ENCODE data around the gene PROCR. TPM values are rescaled to one million over a fixed set of nuclear protein-coding genes. Genes with fewer than 3 reads are reported as not detected.

The PROCR gene
- total RNA-seq, 1 donor = 38.0 TPM

- Histone ChIP-seq H4K20me1 (ENCODE audit: insufficient read depth, low read length) (no peaks in the 10 kb centered on the region), H3K36me3 (ENCODE audit: insufficient read depth, low read length) (peaks cover 34% of the 10 kb centered on the region), H3K4me2 (ENCODE audit: insufficient read depth, low read length) (no peak overlapping the region), H3K79me2 (ENCODE audit: insufficient read depth, low read length) (no peaks in the 10 kb centered on the region), H2AFZ (ENCODE audit: low read length) (no peak overlapping the region), H3K9me3 (ENCODE audit: low read depth, low read length) (no peaks in the 10 kb centered on the region), H3K27me3 (ENCODE audit: insufficient read depth, low read length) (no peaks in the 10 kb centered on the region), H3K4me3 (ENCODE audit: insufficient read depth, low read length) (no peak overlapping the region), H3K27ac (ENCODE audit: low read depth, low read length) (peak overlapping the region; percentile 43), H3K4me1 (ENCODE audit: insufficient read depth, low read length) (peaks cover 7% of the 10 kb centered on the region)
- no peak for TF ChIP-seq CTCF (IDR thresholded peaks at IDR 0.05; ENCODE audit: extremely low read depth, low read depth, low read length)
- no peak for DNase-seq (ENCODE audit: insufficient read length, low spot score, missing footprints)
Observed at GRCh38 chr20:35129647-35130069, 42.2 kb upstream of the PROCR start.

- no peaks in the 10 kb centered on the region for H3K79me2 ChIP-seq (ENCODE audit: insufficient read depth, low read length)
- no peak overlapping the region for H2AFZ ChIP-seq (ENCODE audit: low read length)
- H4K20me1 ChIP-seq (ENCODE audit: insufficient read depth, low read length) = no peaks in the 10 kb centered on the region
- no peak overlapping the region for H3K4me2 ChIP-seq (ENCODE audit: insufficient read depth, low read length)
- H3K27me3 ChIP-seq (ENCODE audit: insufficient read depth, low read length) = no peaks in the 10 kb centered on the region
- peaks cover 29% of the 10 kb centered on the region for H3K4me1 ChIP-seq (ENCODE audit: insufficient read depth, low read length)
- peaks cover 24% of the 10 kb centered on the region for H3K36me3 ChIP-seq (ENCODE audit: insufficient read depth, low read length)
- H3K9me3 ChIP-seq (ENCODE audit: low read depth, low read length) = no peaks in the 10 kb centered on the region
- H3K4me3 ChIP-seq (ENCODE audit: insufficient read depth, low read length) = no peak overlapping the region
- no peak overlapping the region for H3K27ac ChIP-seq (ENCODE audit: low read depth, low read length)
- DNase-seq (ENCODE audit: insufficient read length, low spot score, missing footprints) = no peak
- no peak for TF ChIP-seq CTCF (IDR thresholded peaks at IDR 0.05; ENCODE audit: extremely low read depth, low read depth, low read length)
Observed at GRCh38 chr20:35131934-35132333, 39.9 kb upstream of the PROCR start.

- H3K9me3 ChIP-seq (ENCODE audit: low read depth, low read length) = no peaks in the 10 kb centered on the region
- H3K79me2 ChIP-seq (ENCODE audit: insufficient read depth, low read length) = no peaks in the 10 kb centered on the region
- no peak overlapping the region for H2AFZ ChIP-seq (ENCODE audit: low read length)
- no peak overlapping the region for H3K27ac ChIP-seq (ENCODE audit: low read depth, low read length)
- H3K4me2 ChIP-seq (ENCODE audit: insufficient read depth, low read length) = no peak overlapping the region
- no peak overlapping the region for H3K4me3 ChIP-seq (ENCODE audit: insufficient read depth, low read length)
- H3K36me3 ChIP-seq (ENCODE audit: insufficient read depth, low read length) = peaks cover 24% of the 10 kb centered on the region
- no peak for TF ChIP-seq CTCF (IDR thresholded peaks at IDR 0.05; ENCODE audit: extremely low read depth, low read depth, low read length)
- no peak for DNase-seq (ENCODE audit: insufficient read length, low spot score, missing footprints)
- H3K4me1 ChIP-seq (ENCODE audit: insufficient read depth, low read length) = peaks cover 29% of the 10 kb centered on the region
- no peaks in the 10 kb centered on the region for H4K20me1 ChIP-seq (ENCODE audit: insufficient read depth, low read length)
- H3K27me3 ChIP-seq (ENCODE audit: insufficient read depth, low read length) = no peaks in the 10 kb centered on the region
Observed at GRCh38 chr20:35133031-35133430, 38.8 kb upstream of the PROCR start.

- no peaks in the 10 kb centered on the region for H3K79me2 ChIP-seq (ENCODE audit: insufficient read depth, low read length)
- peaks cover 28% of the 10 kb centered on the region for H3K36me3 ChIP-seq (ENCODE audit: insufficient read depth, low read length)
- no peak overlapping the region for H2AFZ ChIP-seq (ENCODE audit: low read length)
- TF ChIP-seq CTCF (IDR thresholded peaks at IDR 0.05; ENCODE audit: extremely low read depth, low read depth, low read length) = no peak
- H3K27ac ChIP-seq (ENCODE audit: low read depth, low read length) = no peak overlapping the region
- no peaks in the 10 kb centered on the region for H3K27me3 ChIP-seq (ENCODE audit: insufficient read depth, low read length)
- H3K4me2 ChIP-seq (ENCODE audit: insufficient read depth, low read length) = no peak overlapping the region
- H3K9me3 ChIP-seq (ENCODE audit: low read depth, low read length) = no peaks in the 10 kb centered on the region
- peak; percentile 27 for DNase-seq (ENCODE audit: insufficient read length, low spot score, missing footprints)
- no peaks in the 10 kb centered on the region for H4K20me1 ChIP-seq (ENCODE audit: insufficient read depth, low read length)
- H3K4me1 ChIP-seq (ENCODE audit: insufficient read depth, low read length) = peaks cover 29% of the 10 kb centered on the region
- no peak overlapping the region for H3K4me3 ChIP-seq (ENCODE audit: insufficient read depth, low read length)
Observed at GRCh38 chr20:35133735-35134134, 38.1 kb upstream of the PROCR start.

Measured in osteoblast (primary cell).